Measurements from ENCODE around the gene TRAF3. TPM values are rescaled to one million over a fixed set of nuclear protein-coding genes. Genes with fewer than 3 reads are reported as not detected.

TRAF3 gene
- total RNA-seq, 1 experiment from 2014 or later = 25.3 TPM

GRCh38 chr14:102927346-102927877, 150.2 kb downstream of the TRAF3 start:
- peak; percentile 33 for DNase-seq (ENCODE audit: unreplicated experiment)
- peaks cover 12% of the 10 kb centered on the region for H3K4me1 Mint-ChIP-seq (ENCODE audit: insufficient read depth, unreplicated experiment)
- no peak overlapping the region for H3K4me3 Mint-ChIP-seq (ENCODE audit: unreplicated experiment)
- H3K9me3 Mint-ChIP-seq (ENCODE audit: unreplicated experiment) = no peaks in the 10 kb centered on the region
- H3K27me3 Mint-ChIP-seq (ENCODE audit: insufficient read depth, unreplicated experiment) = no peaks in the 10 kb centered on the region
- H3K27ac Mint-ChIP-seq (ENCODE audit: low read depth, unreplicated experiment) = no peak overlapping the region
- ChIA-PET POLR2A (interaction anchor here (0.6 to 1.0 kb wide), 3 partner anchors 13 to 260 kb away, joined by 3 to 4 read pairs (median 3); no protein-coding TSS in a partner anchor), CTCF (no interaction called here)
- BruUV-seq (replicated peaks) = no TSS peak
- TF ChIP-seq CTCF (IDR thresholded peaks at IDR 0.05; ENCODE audit: unreplicated experiment) = no peak
- intact Hi-C loops (cut with micrococcal nuclease) = no loop called here
- peaks cover 4% of the 10 kb centered on the region for H3K36me3 Mint-ChIP-seq (ENCODE audit: insufficient read depth, unreplicated experiment)

DNA sequence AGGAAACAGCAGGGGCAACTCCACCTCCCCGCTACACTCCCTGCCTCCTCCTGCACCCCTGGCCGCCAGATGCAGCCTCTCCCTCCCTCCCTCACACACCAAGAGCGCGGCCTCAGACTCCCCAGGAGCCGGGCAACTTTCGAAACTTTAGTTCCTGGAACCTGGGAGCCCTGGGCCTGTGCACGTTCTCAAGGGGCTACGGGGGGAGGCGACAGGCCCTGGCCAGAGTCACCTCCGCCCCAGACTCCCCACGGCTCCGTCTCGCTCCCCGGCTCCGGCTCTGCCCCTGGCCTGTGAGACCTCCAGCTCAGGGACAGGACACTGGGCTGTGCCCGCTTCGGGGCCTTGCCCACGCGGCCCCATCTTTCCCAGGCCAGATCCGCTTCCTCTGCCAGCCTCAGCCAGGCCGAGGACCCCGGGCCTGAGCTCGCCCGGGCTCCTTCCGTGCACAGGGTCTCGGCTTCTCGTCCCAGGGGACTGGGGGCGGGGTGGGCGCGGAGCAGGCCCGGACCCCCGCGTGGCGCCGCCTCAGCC, 150.7 kb downstream of the TRAF3 start:
- H3K27me3 Mint-ChIP-seq (ENCODE audit: insufficient read depth, unreplicated experiment) = no peaks in the 10 kb centered on the region
- H3K4me1 Mint-ChIP-seq (ENCODE audit: insufficient read depth, unreplicated experiment) = peaks cover 12% of the 10 kb centered on the region
- no peak for DNase-seq (ENCODE audit: unreplicated experiment)
- H3K27ac Mint-ChIP-seq (ENCODE audit: low read depth, unreplicated experiment) = no peak overlapping the region
- no peak for TF ChIP-seq CTCF (IDR thresholded peaks at IDR 0.05; ENCODE audit: unreplicated experiment)
- ChIA-PET POLR2A (interaction anchor here (0.6 to 1.0 kb wide), 3 partner anchors 12 to 259 kb away, joined by 3 to 4 read pairs (median 3); no protein-coding TSS in a partner anchor), CTCF (no interaction called here)
- intact Hi-C loops (cut with micrococcal nuclease) = no loop called here
- no peaks in the 10 kb centered on the region for H3K9me3 Mint-ChIP-seq (ENCODE audit: unreplicated experiment)
- peaks cover 6% of the 10 kb centered on the region for H3K36me3 Mint-ChIP-seq (ENCODE audit: insufficient read depth, unreplicated experiment)
- BruUV-seq (replicated peaks) = no TSS peak
- H3K4me3 Mint-ChIP-seq (ENCODE audit: unreplicated experiment) = no peak overlapping the region

DNA sequence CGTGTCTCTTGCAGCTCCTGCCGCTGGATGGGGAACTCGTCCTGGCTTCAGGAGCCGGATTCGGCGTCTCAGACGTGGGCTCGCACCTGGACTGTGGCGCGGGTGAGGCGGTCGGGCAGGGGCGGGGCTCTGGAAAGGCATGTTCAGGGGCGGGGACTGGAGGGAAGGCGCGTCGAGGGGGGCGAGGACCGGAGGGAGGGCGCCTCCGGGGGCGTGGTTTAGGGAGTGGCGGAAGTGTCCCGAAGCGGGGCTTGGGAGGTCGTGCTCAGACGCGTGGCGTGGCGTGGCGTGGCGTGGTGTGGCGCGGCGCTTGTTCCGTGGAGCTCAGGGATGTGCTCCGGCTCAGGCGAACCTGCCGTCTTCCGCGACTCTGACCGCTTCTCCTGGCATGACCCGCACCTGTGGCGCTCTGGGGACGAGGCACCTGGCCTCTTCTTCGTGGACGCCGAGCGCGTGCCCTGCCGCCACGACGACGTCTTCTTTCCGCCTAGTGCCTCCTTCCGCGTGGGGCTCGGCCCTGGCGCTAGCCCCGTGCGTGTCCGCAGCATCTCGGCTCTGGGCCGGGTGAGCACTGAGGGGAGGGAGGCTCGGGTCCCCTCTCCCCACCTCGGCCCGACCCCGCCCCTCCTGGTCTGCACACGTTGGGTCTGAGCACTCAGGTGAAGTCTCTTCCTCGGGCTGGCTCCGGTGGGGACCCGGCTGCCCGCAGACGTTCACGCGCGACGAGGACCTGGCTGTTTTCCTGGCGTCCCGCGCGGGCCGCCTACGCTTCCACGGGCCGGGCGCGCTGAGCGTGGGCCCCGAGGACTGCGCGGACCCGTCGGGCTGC, 151.4 kb downstream of the TRAF3 start:
- peaks cover 12% of the 10 kb centered on the region for H3K4me1 Mint-ChIP-seq (ENCODE audit: insufficient read depth, unreplicated experiment)
- no peaks in the 10 kb centered on the region for H3K9me3 Mint-ChIP-seq (ENCODE audit: unreplicated experiment)
- no peak for DNase-seq (ENCODE audit: unreplicated experiment)
- TF ChIP-seq CTCF (IDR thresholded peaks at IDR 0.05; ENCODE audit: unreplicated experiment) = no peak
- ChIA-PET CTCF (no interaction called here), POLR2A (no interaction called here)
- no peaks in the 10 kb centered on the region for H3K27me3 Mint-ChIP-seq (ENCODE audit: insufficient read depth, unreplicated experiment)
- intact Hi-C loops (cut with micrococcal nuclease) = no loop called here
- no TSS peak for BruUV-seq (replicated peaks)
- H3K4me3 Mint-ChIP-seq (ENCODE audit: unreplicated experiment) = no peak overlapping the region
- peaks cover 6% of the 10 kb centered on the region for H3K36me3 Mint-ChIP-seq (ENCODE audit: insufficient read depth, unreplicated experiment)
- no peak overlapping the region for H3K27ac Mint-ChIP-seq (ENCODE audit: low read depth, unreplicated experiment)

DNA sequence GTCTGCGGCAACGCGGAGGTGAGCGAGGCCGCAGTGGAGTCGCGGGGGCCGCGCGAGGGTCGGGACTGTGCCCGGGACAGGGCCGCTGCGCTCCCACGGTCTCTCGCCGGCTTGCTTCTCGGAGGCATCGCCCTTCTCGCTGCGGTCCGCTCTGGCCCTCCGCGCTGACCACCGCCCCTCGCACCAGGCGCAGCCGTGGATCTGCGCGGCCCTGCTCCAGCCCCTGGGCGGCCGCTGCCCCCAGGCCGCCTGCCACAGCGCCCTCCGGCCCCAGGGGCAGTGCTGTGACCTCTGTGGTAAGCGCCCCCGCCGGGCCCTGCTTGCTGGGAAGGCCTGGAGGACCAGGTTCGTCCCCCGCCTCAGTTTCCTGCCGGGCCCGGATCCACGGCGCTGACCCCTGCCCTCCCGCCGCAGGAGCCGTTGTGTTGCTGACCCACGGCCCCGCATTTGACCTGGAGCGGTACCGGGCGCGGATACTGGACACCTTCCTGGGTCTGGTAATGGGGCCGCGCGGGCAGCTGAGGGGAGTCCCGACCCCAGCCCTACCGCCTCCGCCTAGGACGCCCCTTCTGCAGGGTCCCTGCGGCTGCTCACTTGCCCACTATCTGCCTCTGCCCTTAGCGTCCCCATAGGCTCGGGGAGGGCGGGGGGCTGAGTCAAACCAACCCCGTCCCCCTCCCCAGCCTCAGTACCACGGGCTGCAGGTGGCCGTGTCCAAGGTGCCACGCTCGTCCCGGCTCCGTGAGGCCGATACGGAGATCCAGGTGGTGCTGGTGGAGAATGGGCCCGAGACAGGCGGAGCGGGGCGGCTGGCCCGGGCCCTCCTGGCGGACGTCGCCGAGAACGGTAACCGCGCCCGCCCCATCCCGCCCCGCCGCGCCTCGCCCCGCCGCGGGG, 152.2 kb downstream of the TRAF3 start:
- peaks cover 12% of the 10 kb centered on the region for H3K4me1 Mint-ChIP-seq (ENCODE audit: insufficient read depth, unreplicated experiment)
- no peak for DNase-seq (ENCODE audit: unreplicated experiment)
- no peak overlapping the region for H3K4me3 Mint-ChIP-seq (ENCODE audit: unreplicated experiment)
- peaks cover 13% of the 10 kb centered on the region for H3K36me3 Mint-ChIP-seq (ENCODE audit: insufficient read depth, unreplicated experiment)
- no peak overlapping the region for H3K27ac Mint-ChIP-seq (ENCODE audit: low read depth, unreplicated experiment)
- no TSS peak for BruUV-seq (replicated peaks)
- POLR2A ChIA-PET = no interaction called here
- no peak for TF ChIP-seq CTCF (IDR thresholded peaks at IDR 0.05; ENCODE audit: unreplicated experiment)
- intact Hi-C loops (cut with micrococcal nuclease) = no loop called here
- no peaks in the 10 kb centered on the region for H3K9me3 Mint-ChIP-seq (ENCODE audit: unreplicated experiment)
- CTCF ChIA-PET = no interaction called here
- no peaks in the 10 kb centered on the region for H3K27me3 Mint-ChIP-seq (ENCODE audit: insufficient read depth, unreplicated experiment)
